ENCODE measurements around the gene TRIM34. TPM values are rescaled to one million over a fixed set of nuclear protein-coding genes. Genes with fewer than 3 reads are reported as not detected.

Gene TRIM34
- total and polyA plus RNA-seq, 2 of the 8 experiments (the other 6 are each of a cell fraction or from before 2014, with no cell fraction given): 0.76 to 5.8 TPM

- Histone ChIP-seq H4K91ac (replicated peaks; ENCODE audit: insufficient read length, low read length) (no peak overlapping the region), H3K23me2 (ENCODE audit: low read depth, low read length) (no peaks in the 10 kb centered on the region), H2AFZ (ENCODE audit: low read length) (no peak overlapping the region), H3K27ac (ENCODE audit: low read depth, low read length) (no peak overlapping the region), H3K14ac (ENCODE audit: insufficient read length) (no peak overlapping the region), H2BK20ac (ENCODE audit: low read length) (no peak overlapping the region), H4K20me1 (replicated peaks in 1 of 2; ENCODE audit: control insufficient read depth in 1 of 2, insufficient read depth in 2 of 2, low read length in 2 of 2) (no peaks in the 10 kb centered on the region), H2BK120ac (replicated peaks; ENCODE audit: low read depth, low read length) (no peak overlapping the region), H3K18ac (ENCODE audit: extremely low read depth, low read length) (no peak overlapping the region), H3K79me1 (ENCODE audit: low read depth, low read length) (no peaks in the 10 kb centered on the region), H3K9ac (replicated peaks in 1 of 4; ENCODE audit: extremely low read depth in 1 of 4, low read depth in 3 of 4, low read length in 3 of 4) (no peak overlapping the region), H3K4me1 (replicated peaks in 1 of 4; ENCODE audit: control insufficient read depth in 3 of 4, insufficient read depth in 4 of 4, low read length in 3 of 4) (no peaks in the 10 kb centered on the region), H3K36me3 (ENCODE audit: control insufficient read depth in 2 of 4, insufficient read depth in 4 of 4, low read length in 3 of 4) (no peaks in the 10 kb centered on the region), H3K79me2 (ENCODE audit: control insufficient read depth in 1 of 2, insufficient read depth in 2 of 2, low read length in 2 of 2) (no peaks in the 10 kb centered on the region), H2BK15ac (ENCODE audit: low read length) (no peak overlapping the region), H3K4me3 (ENCODE audit: extremely low read depth in 1 of 4, insufficient read depth in 2 of 4, low read depth in 3 of 4, low read length in 4 of 4) (no peak overlapping the region), H3K56ac (replicated peaks; ENCODE audit: insufficient read length, low read depth, low read length) (no peak overlapping the region), H4K5ac (ENCODE audit: insufficient read length, low read depth, low read length) (no peak overlapping the region), H3K9me3 (ENCODE audit: insufficient read depth in 2 of 2, low read depth in 1 of 2, low read length in 1 of 2) (no peaks in the 10 kb centered on the region), H3K27me3 (replicated peaks in 1 of 4; ENCODE audit: control insufficient read depth in 3 of 4, extremely low read depth in 1 of 4, insufficient read depth in 3 of 4, low read length in 3 of 4) (no peaks in the 10 kb centered on the region), H3K4me2 (ENCODE audit: insufficient read depth in 1 of 2, low read depth in 2 of 2, low read length in 2 of 2) (no peak overlapping the region), H4K8ac (ENCODE audit: extremely low read depth, insufficient read depth, low read length) (no peak overlapping the region), H3K4ac (replicated peaks; ENCODE audit: insufficient read length, low read depth, low read length) (no peak overlapping the region), H2AK5ac (ENCODE audit: low read depth, low read length) (no peak overlapping the region), H2BK12ac (ENCODE audit: low read depth, low read length) (no peak overlapping the region), H3K23ac (ENCODE audit: insufficient read length) (no peak overlapping the region), H2BK5ac (ENCODE audit: low read depth, low read length) (no peak overlapping the region)
- TF ChIP-seq KDM4A (IDR thresholded peaks at IDR 0.05; ENCODE audit: low read depth, low read length, severe bottlenecking): no peak
- TF ChIP-seq MAX (IDR thresholded peaks at IDR 0.05): no peak
- TF ChIP-seq FOSL1 (IDR thresholded peaks at IDR 0.05; ENCODE audit: insufficient read depth, low read depth, low read length): no peak
- TF ChIP-seq KDM5A (IDR thresholded peaks at IDR 0.05; ENCODE audit: low read length): no peak
- TF ChIP-seq EGR1 (IDR thresholded peaks at IDR 0.05; ENCODE audit: borderline replicate concordance, low read depth, low read length): no peak
- no peak for TF ChIP-seq RBBP5 (IDR thresholded peaks at IDR 0.05; ENCODE audit: borderline replicate concordance, low read depth, low read length)
- no peak for TF ChIP-seq KDM1A (IDR thresholded peaks at IDR 0.05; ENCODE audit: borderline replicate concordance, low read length)
- TF ChIP-seq SAP30 (IDR thresholded peaks at IDR 0.05; ENCODE audit: insufficient read depth, insufficient replicate concordance, low read length): no peak
- TF ChIP-seq GTF2F1 (IDR thresholded peaks at IDR 0.05; ENCODE audit: borderline replicate concordance, low read depth, low read length): no peak
- FAIRE-seq (no peak), DNase-seq (ENCODE audit: low read depth in 1 of 2, low spot score in 2 of 2) (no peak)
- POLR2A ChIA-PET (ENCODE audit: partially characterized antibody): no interaction called here
- CTCF ChIA-PET (ENCODE audit: partially characterized antibody): interaction anchor here (0.9 kb wide), 1 partner anchor 18 kb away, joined by 3 read pairs; no protein-coding TSS in a partner anchor
These were observed 47.7 kb upstream of the TRIM34 start for GRCh38 chr11:5577101-5577500.
